ENCODE results near the gene SLF2. TPM values are rescaled to one million over a fixed set of nuclear protein-coding genes. Genes with fewer than 3 reads are reported as not detected.
"Not testable (repeated sequence)": the region's sequence is repeated elsewhere in the genome, so short reads cannot be mapped to it uniquely, and the experiment has no call there.

Gene SLF2
- total RNA-seq, 1 donor from 2014 or later: 61.9 TPM

DNA sequence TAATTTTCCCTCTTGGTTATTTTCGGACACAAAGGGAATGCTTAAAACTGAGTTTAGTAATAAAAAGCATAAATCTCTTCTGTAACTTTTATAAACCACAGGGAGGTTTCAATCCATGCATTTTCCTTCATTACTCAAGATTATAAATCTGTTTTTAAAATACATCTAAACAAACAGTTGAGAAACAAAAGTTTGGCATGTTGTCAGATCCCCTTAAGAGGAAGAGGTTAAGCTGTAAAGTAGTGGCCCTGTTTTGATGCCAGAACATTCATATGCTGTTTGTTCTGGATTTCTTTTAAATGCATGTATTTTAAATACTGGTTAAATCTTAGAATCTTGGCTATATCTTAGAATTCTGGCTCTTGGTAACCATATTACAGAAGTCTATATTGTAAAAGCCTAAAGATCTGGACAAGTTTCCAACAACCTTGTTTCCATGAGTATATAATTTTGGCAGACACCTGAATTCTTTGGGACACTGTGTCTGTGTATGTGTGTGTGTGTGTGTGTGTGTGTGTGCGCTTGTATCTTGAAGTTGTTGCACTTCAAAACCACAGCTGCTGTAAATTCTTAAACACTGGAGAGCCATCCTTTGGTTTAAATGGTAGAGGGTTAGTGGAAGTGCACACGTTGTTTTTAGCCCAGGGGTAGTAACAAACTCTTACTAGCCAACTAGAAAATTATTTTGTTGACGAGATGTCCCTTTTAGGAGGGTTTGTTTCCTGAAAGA lies 49.8 kb downstream of the SLF2 start:
- no peak for DNase-seq

DNA sequence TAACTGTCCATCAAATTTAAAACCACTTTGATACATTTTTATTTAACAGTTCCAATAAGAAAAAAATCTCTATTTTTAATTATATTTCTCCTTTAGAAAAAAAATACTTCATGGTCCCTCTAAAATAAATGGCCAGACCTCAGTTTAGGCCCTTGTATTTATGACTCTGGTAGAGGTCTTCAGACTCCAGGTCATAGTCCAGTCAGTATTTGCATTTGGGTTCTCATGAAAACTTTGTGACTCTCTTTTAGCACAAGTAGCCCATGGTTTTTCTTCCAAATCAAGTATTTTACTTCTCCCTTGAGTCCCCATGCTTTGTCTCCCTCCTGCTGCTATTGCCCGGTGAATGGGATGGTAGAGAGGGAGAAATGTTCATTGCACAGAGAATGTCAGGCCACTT lies 51.1 kb downstream of the SLF2 start:
- DNase-seq: no peak

DNA sequence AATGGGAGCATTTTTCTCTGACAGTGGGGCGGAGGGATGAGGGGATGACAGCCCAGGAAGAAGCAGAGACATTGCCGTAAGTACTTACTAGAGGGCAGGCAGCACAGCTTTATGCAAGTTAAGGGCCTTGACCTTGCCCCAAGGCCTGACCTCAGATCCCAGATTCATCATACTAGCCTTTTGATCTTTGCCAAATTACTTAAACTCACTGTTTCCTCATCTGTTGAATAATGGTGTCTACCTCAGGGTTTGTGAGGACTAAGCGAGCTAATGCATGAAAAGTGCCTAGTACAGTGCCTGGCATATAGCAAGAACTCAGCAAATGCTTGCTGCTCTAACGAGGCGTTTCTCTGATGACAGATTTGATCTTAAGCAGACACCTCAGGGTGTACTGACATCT lies 53.1 kb downstream of the SLF2 start:
- no peak for DNase-seq

DNA sequence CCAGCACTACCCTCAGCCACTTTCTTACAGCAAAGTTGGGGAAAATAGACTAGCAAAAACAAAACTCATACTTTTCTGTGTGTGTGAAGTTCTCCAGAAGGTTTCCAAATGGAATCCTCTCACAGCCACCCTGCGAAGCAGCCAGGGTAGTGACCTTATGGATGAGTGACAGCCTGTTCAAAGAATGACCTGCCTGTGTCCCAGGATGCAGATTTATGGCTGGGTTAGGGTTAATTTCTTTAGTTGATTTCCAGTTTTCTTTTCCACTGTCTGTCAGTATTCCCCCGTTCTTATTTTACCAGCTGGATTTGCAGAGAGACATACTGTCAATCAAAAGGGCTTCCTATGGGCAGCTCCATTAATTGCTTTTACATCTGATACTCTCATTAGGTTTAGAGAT lies 54.1 kb downstream of the SLF2 start:
- DNase-seq: no peak

DNA sequence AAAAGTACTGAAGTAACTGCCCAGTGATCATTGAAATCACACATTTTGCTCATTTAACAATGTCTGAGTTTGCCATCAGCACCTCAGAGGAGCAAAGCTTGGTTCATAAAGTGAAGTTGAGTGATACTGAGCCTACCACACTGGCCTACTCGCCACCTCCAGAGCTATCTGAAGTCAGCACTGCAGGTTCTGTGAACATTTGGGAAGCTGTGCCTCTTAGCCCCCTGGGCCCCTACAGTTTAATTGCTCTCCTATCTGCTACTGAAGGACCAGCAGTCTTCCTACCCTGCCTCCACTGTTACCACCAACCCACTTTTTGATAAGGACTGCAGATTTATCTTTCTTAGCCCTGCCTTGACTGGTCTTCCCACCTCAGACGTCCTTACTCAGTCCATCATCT lies 54.6 kb downstream of the SLF2 start:
- DNase-seq: no peak

DNA sequence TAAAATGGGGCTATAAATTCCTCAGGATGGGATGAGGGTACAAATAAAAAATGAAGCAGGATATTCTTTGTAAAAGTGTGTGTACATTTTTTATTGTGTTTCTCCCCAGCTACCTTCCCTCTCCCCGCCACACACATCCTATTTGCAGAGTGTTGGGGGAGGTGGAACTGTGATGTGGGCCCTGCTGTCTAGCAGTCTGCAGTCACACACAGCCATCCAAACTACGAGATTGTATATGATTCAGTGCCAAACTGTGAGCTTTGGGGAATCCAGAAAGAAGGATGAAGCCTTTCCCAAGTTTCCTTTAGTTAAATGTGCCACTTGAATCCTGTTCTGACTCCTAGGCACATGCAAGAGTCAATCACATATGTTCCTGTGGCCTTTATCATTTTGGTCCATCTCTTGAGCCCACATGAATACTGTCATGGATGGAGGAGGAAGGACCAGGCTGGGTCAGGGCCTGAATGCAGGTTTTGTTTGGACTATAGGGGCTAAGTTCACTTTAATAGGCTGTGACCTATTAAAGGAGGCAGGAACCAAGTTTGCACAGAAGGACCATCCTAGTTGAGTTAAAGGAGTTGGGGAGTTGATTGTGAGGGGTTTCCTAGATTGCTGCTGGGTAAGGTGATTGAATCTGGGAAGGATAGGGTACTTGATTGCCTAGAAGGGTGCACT lies 55.4 kb downstream of the SLF2 start:
- DNase-seq: no peak

DNA sequence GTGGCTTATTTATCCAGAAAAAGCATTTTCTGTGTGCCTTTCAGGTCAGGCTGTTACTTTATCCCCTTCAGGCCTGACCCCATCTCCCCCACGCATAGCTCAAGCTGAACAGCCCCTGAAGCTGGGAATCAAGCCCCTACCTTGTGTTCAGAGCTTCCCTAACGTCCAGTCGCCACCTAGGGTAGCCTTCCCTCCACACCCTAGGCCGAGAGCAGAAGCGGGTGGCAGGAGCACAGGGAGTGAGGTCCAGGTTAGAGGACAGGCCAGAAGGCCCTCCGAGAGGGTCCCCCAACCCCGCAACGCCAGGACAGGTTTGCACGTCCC lies 56.1 kb downstream of the SLF2 start:
- DNase-seq: no peak

DNA sequence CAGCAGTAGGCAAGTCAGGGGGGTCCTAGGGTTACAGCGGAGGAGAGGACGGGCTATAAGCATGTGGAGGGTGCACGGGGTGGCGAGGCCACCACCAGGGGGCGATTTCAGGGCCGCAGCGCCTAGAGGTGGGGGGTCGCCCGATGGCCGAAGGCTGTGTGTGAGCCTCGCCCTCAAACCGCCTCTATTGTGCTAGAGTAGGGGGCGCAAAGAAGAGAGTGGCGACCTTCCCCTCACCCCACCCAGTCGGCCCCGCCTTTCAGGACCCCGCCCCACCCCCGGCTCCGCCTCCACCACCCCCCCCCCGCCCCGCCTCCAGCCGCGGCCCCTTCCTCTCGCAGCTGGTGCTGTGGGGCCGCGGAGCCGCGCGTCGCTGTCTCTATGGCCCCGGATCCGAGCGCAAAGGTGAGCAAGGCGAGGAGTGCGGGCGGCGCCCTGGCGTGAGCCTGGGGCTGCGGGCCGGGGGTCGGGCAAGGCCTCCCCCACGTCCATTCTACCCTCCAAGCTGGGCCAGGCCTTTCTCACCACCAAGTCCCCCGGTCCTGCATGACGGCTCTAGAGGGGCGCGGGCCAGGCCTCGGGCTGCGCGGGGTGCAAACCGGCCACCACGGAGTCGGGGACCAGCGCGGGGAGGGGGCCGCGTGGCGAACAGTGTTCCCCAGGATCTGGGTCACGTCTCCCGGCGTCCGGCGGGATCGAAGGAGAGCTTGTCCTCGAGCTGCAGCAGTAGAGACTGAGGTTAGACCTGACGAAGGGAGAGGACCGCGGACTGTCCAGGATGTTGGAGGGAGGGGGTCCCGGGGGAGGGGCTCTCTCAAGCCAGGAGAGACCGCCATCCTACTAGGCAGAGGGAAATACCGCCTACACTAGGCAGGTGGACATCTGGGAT lies 56.7 kb downstream of the SLF2 start, which contains the start of gene SEMA4G:
TSS of gene SEMA4G (plus strand) at position 318 of the 889 bp plus-strand sequence. CDS start 3,409 bp downstream, outside the sequence.
- DNase-seq: no peak

DNA sequence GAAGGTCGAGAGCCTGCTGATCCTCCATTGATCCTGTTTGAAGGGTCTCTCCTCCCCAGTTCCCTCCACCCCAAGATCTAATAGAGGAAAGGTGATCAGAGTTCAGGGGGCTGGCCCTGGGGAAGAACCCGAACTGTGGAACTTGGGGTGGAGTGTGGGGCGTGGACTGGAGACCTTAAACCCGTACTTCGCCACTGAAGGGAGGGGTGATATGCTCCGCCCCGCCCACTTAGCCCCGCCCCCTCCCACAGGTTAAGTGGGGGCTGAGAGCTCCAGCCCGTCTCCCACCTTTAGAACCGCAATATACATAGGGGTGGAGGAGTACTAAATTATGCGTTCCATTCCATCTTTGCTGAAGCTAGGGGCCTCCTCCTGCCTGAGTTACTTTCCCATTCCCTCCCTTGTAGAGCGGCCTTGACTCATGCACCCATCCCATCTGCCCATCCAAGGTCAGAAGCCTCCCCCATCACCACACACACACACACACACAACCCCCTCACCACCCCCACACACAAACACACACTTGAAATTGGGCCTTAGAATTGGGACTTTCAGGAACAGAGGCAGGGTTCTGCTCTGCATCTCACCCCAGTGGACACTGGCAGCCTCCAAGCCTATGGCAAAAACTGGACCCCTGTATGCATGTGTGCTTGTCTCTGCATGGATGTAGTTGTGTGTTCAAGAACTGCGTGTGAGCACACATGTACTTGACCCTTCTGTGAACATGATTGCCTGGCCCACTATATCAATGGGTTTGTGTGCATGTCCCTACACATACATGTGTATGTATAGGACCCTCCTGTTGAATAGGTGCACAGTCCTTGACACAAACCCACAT lies 57.5 kb downstream of the SLF2 start:
- no peak for DNase-seq

DNA sequence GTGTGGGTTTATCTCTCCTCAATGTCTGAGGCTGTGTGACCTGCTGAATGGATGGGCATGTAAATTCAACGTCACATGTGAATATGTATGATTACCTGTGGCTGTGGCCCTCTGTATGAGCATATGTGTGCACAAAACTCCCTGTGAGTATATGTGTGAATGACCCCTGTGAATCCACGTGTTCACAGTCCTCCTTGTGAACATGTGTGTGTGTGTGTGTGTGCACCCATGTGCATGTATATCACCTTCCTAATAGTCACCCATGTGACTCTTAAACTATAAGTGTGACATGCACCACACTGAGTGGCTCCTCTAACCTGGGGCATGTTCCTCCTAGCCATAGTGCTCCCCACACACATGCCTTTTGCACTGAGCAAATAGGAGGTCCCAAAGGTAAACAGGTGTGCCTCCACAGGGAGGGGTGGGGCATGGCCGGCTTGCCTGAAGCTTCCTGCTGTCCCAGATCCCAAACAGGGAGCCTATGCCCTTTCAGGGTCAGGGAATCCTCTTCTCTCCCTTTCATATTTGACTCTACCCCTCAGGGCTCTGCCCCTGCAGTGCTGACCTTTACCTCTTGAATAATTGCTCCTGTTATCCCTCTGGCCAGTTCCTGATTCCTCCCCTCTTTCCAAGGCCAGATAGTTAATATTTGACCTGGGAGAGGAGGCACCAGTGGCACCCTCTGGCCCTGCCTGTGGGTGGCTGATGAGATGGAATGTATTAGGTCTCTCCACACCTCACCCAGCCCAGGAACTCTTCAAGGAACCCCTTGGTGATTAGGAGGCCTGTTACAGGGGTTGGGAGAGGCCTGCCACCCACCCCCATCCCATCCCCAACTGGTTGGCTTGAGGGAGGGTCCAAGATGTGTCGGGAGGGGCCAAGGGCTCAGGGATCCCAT lies 58.4 kb downstream of the SLF2 start:
- no peak for DNase-seq

DNA sequence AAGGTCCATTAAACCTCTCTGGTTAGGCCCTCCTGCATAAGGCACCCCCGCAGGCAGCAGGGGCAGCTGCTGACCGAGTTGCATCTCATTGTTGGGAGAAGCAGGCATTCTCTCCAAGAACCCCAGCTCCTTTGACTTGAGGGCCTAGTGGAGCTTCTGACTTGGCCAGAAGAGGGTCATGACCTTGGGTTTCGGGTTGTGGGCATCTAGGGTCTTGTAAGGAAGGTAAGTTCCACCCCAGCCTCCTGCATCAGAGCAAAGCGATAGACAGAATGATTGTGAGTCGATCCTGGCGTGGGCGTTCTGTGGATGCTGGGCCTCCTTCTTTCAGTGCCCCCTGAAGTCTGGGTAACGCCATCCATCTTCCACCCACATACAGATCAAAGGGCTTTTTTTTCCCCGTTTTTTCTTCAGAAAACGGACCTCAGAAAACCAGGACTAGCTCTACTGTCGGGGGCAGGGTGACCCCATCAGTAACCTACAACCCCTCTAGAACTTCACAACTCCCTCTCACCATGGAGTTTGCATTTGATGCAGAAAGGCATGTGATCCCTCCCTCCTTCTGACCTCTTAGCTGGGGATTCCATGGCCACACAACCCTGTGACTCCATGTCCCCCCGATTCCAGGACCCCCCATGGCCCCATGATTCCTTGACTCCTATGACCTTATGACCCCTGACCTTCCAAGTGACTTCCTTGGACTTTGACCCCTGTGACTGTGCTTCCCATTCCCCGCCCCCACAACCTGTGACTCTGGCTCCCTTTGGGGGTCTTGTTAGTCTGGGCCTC lies 59.5 kb downstream of the SLF2 start:
- DNase-seq: no peak

DNA sequence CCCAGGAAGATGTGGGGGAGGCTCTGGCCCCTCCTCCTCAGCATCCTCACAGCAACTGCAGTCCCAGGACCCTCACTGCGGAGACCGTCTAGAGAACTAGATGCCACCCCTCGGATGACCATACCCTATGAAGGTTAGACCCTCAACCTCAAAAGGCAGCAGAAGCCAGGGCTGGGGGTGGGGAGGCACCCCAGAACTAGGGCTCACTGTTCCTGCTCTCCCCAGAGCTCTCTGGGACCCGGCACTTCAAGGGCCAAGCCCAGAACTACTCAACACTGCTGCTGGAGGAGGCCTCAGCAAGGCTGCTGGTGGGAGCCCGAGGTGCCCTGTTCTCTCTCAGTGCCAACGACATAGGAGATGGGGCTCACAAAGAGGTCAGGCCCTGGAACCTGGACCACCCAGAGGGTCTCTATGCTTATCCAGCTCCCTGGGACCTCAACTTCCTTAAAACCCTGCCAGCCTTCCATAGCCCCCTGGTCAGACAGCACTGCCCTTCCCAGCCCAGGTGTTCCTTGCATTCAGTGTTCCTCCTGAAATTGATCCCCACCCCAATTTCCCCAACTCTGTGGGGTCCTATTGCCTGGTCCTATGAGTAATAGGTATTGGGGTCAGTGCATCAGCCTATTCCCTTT lies 60.3 kb downstream of the SLF2 start:
- DNase-seq: no peak

DNA sequence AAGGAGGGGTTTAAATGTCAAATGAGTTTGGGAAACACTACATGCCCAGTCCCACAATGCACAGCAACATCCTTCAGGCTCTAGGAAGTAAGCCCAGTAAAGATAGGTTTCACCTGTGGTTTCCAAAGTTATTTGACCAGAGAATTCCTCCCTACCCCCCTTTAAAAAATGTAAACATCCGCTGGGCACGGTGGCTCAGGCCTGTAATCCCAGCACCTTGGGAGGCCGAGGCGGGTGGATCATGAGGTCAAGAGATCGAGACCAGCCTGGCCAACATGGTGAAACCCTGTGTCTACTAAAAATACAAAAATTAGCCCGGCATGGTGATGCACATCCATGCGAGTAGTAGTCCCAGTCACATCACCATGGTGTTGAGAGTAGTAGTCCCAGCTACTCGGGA lies 62.6 kb downstream of the SLF2 start:
- DNase-seq: not testable (repeated sequence)

DNA sequence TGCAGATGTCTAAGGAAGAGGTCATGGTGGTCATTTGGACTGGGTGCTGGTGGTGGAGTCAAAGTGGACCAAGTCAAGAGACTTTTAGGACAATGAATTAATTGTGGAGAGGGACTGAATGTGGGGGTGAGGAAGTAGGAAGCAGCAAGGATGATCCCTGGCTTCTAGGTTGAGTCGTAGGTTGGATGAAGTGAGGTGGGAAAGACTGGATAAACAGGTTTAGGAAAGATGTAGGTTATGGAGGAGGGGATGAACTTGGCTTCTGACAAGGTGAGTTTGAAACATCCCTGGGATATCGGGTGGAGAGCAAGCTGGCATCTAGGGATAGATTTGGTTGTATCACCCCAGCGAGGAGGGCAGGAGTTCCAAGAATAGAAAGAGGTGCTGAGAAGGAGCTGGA lies 64.1 kb downstream of the SLF2 start:
- DNase-seq: no peak

DNA sequence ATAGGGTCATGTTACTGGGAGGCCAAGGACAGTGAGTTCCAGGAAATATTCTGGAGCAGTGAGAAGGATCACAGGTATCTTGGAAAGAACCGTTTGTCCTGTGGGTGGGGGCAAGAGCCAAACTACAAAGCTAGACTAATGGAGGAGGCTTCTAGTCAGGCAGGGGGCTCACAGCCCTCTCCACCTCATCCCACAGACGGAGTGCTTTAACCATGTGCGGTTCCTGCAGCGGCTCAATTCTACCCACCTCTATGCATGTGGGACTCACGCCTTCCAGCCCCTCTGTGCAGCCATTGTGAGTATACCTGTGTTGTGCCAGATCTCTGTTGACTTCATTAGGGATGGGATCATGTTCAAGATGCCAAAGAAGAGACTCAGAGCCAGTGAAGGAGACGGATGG lies 64.7 kb downstream of the SLF2 start:
- no peak for DNase-seq

DNA sequence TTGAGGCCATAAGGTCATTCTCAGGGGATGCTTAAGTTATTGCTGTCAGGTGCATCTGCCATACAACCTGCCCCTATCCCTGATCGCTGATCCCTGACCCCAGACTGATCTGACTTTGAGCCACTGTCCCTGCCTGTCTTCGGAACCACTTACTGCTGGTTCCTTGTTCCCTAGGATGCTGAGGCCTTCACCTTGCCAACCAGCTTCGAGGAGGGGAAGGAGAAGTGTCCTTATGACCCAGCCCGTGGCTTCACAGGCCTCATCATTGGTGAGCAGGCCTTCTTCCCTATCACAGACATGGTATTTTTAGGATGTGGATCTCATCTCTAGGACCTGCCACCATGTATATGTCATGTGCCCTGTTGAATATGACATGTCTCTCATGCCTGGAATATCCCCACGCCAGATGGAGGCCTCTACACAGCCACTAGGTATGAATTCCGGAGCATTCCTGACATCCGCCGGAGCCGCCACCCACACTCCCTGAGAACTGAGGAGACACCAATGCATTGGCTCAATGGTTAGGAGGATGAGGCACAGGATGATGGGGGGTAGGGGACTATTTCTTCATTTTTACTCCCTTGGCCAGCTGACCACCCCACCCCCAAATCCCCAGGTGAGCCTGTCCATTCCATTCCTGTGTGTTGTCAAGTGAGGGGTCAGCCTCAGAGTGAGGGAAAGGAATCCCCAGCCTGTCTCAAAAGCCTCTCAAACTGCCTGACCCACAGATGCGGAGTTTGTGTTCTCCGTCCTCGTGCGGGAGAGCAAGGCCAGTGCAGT lies 65.5 kb downstream of the SLF2 start:
- no peak for DNase-seq

DNA sequence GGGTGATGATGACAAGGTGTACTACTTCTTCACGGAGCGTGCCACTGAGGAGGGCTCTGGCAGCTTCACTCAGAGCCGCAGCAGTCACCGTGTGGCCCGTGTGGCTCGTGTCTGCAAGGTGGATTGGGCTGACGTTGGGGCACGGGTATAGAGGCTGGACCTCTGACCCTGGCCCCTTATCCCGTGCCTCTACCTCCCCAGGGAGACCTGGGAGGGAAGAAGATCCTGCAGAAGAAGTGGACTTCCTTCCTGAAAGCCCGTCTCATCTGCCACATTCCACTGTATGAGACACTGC lies 66.1 kb downstream of the SLF2 start:
- no peak for DNase-seq

DNA sequence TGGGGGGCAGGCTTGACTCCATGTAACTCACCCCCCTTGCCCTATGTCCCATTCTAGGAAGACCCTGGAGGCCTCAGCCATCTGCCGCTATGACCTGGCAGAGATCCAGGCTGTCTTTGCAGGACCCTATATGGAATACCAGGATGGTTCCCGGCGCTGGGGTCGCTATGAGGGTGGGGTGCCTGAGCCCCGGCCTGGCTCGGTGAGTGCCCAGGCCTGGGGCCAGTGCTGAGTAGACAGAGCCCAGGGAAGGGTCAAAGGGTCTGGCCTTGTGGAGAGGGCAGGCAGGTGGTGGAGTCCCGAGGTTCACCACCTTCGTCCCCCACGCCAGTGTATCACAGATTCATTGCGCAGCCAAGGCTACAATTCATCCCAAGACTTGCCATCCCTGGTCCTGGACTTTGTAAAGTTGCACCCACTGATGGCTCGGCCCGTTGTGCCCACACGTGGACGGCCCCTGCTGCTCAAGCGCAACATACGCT lies 67.1 kb downstream of the SLF2 start:
- no peak for DNase-seq

DNA sequence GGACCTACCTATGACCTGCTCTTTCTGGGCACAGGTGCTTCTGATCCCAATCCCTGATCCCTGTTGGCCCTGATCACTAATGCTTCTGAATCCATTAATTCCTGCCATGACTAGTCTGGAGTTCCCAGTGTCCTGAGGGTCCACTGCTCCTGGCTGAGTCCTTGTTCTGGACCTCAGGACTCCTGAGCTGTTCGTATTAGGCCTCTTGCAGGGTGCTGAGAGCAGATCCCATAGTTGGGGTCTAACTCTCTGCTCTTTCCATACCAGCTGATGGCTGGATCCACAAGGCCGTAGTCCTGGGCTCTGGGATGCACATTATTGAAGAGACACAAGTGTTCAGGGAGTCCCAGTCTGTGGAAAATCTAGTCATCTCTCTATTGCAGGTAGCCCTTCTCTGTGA lies 67.5 kb downstream of the SLF2 start:
- no peak for DNase-seq
